ENCODE data around the gene SLC9A3.
"Not testable (repeated sequence)": the region's sequence is repeated elsewhere in the genome, so short reads cannot be mapped to it uniquely, and the experiment has no call there.

SLC9A3 gene

DNA sequence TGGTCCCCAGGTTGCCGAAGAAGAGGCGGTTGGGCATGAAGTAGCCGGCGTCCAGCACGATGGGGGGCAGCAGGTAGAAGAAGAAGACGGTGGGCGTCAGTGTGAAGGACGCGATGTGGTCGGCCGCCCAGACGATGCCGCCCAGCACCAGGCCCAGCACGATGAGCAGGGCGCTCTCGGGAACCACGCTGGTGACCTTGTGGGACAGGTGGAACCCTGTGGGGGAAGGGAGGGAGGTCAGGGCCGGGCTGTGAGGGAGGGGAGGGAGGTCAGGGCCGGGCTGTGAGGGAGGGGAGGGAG, 32.4 kb downstream of the SLC9A3 start:
- Histone ChIP-seq H3K9ac (ENCODE audit: low read length) (no peak overlapping the region), H3K4me3 (ENCODE audit: low read length) (no peak overlapping the region), H3K27ac (ENCODE audit: low read depth, low read length) (no peak overlapping the region), H3K36me3 (ENCODE audit: control insufficient read depth, insufficient read depth, low read length) (no peaks in the 10 kb centered on the region), H3K27me3 (ENCODE audit: control insufficient read depth, insufficient read depth, low read length) (peaks cover 6% of the 10 kb centered on the region), H3K4me1 (ENCODE audit: control insufficient read depth, insufficient read depth, low read length) (no peaks in the 10 kb centered on the region)

GRCh38 chr5:491119-491855, 33.0 kb downstream of the SLC9A3 start:
- peaks cover 6% of the 10 kb centered on the region for H3K27me3 ChIP-seq (ENCODE audit: control insufficient read depth, insufficient read depth, low read length)
- H3K4me1 ChIP-seq (ENCODE audit: control insufficient read depth, insufficient read depth, low read length), result no peaks in the 10 kb centered on the region
- H3K9ac ChIP-seq (ENCODE audit: low read length), result no peak overlapping the region
- no peak overlapping the region for H3K4me3 ChIP-seq (ENCODE audit: low read length)
- H3K27ac ChIP-seq (ENCODE audit: low read depth, low read length), result no peak overlapping the region
- H3K36me3 ChIP-seq (ENCODE audit: control insufficient read depth, insufficient read depth, low read length), result no peaks in the 10 kb centered on the region

DNA sequence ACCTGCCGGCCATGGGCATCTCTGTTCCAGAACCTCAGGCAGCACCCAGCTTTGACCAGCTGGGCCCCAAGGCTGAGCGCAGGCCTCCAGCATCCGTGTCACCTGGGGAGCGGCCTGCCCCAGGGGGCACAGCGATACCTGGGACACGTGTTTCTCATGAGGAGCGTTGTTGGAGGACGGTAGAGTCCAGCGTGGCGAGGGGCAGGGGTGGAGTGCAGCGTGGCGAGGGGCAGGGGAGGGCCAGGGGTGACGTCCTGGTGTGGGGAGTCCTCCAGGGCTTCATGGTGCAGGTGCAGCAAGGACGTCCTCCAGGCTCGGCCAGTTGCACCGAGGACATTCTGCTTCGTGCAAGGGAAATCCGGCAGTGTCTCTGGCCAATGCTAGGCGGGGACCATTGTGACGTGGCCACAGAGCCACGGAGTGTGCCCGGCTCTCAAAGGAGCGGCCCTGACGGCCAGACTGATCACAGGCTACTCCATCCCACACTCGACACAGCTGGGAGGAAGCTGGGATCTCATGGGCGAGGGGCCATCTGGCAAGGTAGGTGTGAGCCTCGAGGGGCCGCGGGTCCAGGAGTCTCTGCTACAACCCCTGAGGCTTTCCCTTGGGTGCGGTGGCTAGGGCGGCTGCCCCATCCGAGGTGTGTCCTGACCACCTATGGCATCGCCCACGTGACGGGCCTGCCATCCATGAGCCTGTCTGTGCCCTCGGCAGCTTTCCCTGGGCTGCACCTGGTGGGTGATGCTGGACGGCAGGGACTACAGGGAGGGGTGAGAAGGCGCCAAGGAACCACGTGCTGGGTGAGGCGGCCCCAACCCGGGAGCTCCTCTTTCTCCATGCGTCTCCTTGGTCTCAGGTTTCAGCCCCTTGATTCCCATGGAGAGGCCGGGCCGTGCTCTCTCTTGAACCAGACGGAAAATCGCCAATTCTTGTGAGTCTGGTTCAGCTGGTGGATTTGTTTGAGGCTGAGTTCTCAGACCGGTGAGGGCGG, 33.8 kb downstream of the SLC9A3 start:
- Histone ChIP-seq H3K27me3 (ENCODE audit: control insufficient read depth, insufficient read depth, low read length) (peaks cover 6% of the 10 kb centered on the region), H3K9ac (ENCODE audit: low read length) (no peak overlapping the region), H3K36me3 (ENCODE audit: control insufficient read depth, insufficient read depth, low read length) (no peaks in the 10 kb centered on the region), H3K4me1 (ENCODE audit: control insufficient read depth, insufficient read depth, low read length) (no peaks in the 10 kb centered on the region), H3K4me3 (ENCODE audit: low read length) (no peak overlapping the region), H3K27ac (ENCODE audit: low read depth, low read length) (no peak overlapping the region)

DNA sequence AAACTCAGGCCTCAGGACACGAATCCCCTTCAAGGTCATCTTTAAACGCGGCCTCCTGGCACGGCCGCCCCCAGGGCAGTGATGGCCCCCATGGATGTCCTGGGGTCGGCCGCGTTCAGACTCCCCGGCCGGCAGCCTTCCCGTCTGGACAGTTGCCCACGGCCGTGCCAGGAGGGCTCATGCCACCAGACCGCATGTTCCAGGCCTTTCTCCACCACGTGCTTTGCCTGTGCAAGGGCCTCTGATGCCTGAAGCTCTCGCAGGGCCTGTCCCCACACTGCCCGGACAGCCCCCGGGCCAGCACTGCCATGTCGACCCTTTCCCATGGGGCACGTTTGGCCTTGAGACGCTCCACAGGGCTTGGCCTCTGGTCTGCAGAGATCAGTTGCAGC, 34.6 kb downstream of the SLC9A3 start:
- no peak overlapping the region for H3K27ac ChIP-seq (ENCODE audit: low read depth, low read length)
- no peaks in the 10 kb centered on the region for H3K4me1 ChIP-seq (ENCODE audit: control insufficient read depth, insufficient read depth, low read length)
- H3K9ac ChIP-seq (ENCODE audit: low read length), result no peak overlapping the region
- no peaks in the 10 kb centered on the region for H3K36me3 ChIP-seq (ENCODE audit: control insufficient read depth, insufficient read depth, low read length)
- H3K27me3 ChIP-seq (ENCODE audit: control insufficient read depth, insufficient read depth, low read length), result peaks cover 6% of the 10 kb centered on the region
- no peak overlapping the region for H3K4me3 ChIP-seq (ENCODE audit: low read length)

GRCh38 chr5:488744-489688, 35.2 kb downstream of the SLC9A3 start:
- H3K27ac ChIP-seq (ENCODE audit: low read depth, low read length), result no peak overlapping the region
- H3K4me1 ChIP-seq (ENCODE audit: control insufficient read depth, insufficient read depth, low read length), result no peaks in the 10 kb centered on the region
- no peak overlapping the region for H3K9ac ChIP-seq (ENCODE audit: low read length)
- H3K4me3 ChIP-seq (ENCODE audit: low read length), result no peak overlapping the region
- H3K27me3 ChIP-seq (ENCODE audit: control insufficient read depth, insufficient read depth, low read length), result peaks cover 6% of the 10 kb centered on the region
- H3K36me3 ChIP-seq (ENCODE audit: control insufficient read depth, insufficient read depth, low read length), result no peaks in the 10 kb centered on the region

- H3K36me3 ChIP-seq (ENCODE audit: control insufficient read depth, insufficient read depth, low read length), result no peaks in the 10 kb centered on the region
- no peak overlapping the region for H3K9ac ChIP-seq (ENCODE audit: low read length)
- H3K27ac ChIP-seq (ENCODE audit: low read depth, low read length), result no peak overlapping the region
- no peaks in the 10 kb centered on the region for H3K4me1 ChIP-seq (ENCODE audit: control insufficient read depth, insufficient read depth, low read length)
- no peak overlapping the region for H3K4me3 ChIP-seq (ENCODE audit: low read length)
- H3K27me3 ChIP-seq (ENCODE audit: control insufficient read depth, insufficient read depth, low read length), result peaks cover 4% of the 10 kb centered on the region
Measured at GRCh38 chr5:488241-488640, 36.0 kb downstream of the SLC9A3 start.

DNA sequence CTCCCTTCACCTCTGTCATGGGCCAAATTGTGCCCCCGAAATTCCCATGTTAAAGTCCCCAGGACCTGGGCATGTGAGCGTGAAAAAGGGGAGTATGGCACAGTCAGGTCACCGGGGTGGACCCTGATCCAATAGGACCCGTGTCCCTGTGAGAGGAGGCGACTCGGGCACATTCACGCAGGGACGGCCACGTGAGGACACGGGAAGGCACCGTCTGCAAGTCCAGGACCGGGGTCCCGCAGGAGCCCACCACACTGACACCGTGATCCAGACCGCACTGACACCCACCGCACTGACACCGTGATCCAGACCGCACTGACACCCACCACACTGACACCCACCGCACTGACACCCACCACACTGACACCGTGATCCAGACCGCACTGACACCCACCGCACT, 37.7 kb downstream of the SLC9A3 start:
- H3K27me3 ChIP-seq (ENCODE audit: control insufficient read depth, insufficient read depth, low read length); H3K4me1 ChIP-seq (ENCODE audit: control insufficient read depth, insufficient read depth, low read length); H3K36me3 ChIP-seq (ENCODE audit: control insufficient read depth, insufficient read depth, low read length); H3K27ac ChIP-seq (ENCODE audit: low read depth, low read length); H3K4me3 ChIP-seq (ENCODE audit: low read length); H3K9ac ChIP-seq (ENCODE audit: low read length): not testable (repeated sequence)

DNA sequence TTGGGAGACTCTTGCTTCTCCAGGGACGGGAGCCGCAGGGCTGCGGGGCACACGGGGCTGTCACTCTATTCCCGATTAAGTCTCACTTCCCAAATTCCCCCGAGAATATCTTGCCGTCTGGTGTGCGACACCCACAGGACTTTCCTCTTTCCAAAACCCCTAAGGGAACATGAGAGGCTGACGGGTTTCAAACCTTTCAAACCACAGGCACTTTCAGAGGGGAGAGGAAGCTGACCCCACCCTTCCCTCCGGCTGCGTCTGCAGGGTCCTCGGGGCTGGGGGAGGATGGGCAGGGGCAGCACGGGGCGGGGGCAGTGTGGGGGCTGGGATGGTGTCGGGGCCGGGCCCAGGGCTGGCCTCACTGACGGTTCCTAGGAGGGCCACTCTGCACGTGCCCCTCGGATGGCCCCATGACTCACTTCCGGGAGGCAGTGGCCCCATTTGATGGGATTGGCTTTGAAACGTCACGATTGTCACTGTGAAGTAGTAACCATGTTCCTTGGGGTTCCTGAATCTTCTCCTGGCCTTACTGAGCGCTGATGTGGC, 38.2 kb downstream of the SLC9A3 start:
- H3K27me3 ChIP-seq (ENCODE audit: control insufficient read depth, insufficient read depth, low read length), result no peaks in the 10 kb centered on the region
- H3K36me3 ChIP-seq (ENCODE audit: control insufficient read depth, insufficient read depth, low read length), result no peaks in the 10 kb centered on the region

GRCh38 chr5:485113-485945, 38.9 kb downstream of the SLC9A3 start:
- Histone ChIP-seq H3K27ac (ENCODE audit: low read depth, low read length) (no peak overlapping the region), H3K27me3 (ENCODE audit: control insufficient read depth, insufficient read depth, low read length) (no peaks in the 10 kb centered on the region), H3K4me1 (ENCODE audit: control insufficient read depth, insufficient read depth, low read length) (no peaks in the 10 kb centered on the region), H3K4me3 (ENCODE audit: low read length) (no peak overlapping the region), H3K36me3 (ENCODE audit: control insufficient read depth, insufficient read depth, low read length) (no peaks in the 10 kb centered on the region), H3K9ac (ENCODE audit: low read length) (no peak overlapping the region)

More for the DNA sequence above, 38.2 kb downstream of the SLC9A3 start:
- Histone ChIP-seq H3K4me1 (ENCODE audit: control insufficient read depth, insufficient read depth, low read length) (no peaks in the 10 kb centered on the region), H3K9ac (ENCODE audit: low read length) (no peak overlapping the region), H3K27ac (ENCODE audit: low read depth, low read length) (no peak overlapping the region), H3K4me3 (ENCODE audit: low read length) (no peak overlapping the region)

DNA sequence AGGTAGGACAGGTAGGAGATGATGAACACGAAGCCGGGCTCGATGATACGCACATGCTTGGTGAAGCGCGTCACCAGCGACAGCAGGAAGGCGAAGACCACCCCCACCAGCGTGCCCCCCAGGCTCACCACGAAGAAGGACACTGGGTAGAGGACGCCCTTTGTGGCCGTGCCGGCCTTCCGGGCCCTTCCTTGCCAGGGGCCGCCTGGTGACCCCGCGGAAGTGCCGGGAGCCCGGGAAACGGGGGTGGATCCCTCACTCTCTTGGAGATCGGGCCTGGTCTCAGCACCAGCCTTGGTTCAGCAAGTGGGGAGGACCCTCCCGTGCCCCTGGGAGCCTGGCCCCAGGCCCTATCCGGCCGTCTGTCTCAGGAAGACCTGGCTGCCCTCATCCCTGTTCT, 39.7 kb downstream of the SLC9A3 start:
- Histone ChIP-seq H3K27me3 (ENCODE audit: control insufficient read depth, insufficient read depth, low read length) (peaks cover 3% of the 10 kb centered on the region), H3K36me3 (ENCODE audit: control insufficient read depth, insufficient read depth, low read length) (no peaks in the 10 kb centered on the region), H3K4me3 (ENCODE audit: low read length) (no peak overlapping the region), H3K9ac (ENCODE audit: low read length) (no peak overlapping the region), H3K4me1 (ENCODE audit: control insufficient read depth, insufficient read depth, low read length) (no peaks in the 10 kb centered on the region), H3K27ac (ENCODE audit: low read depth, low read length) (no peak overlapping the region)

GRCh38 chr5:483434-484140, 40.7 kb downstream of the SLC9A3 start:
- Histone ChIP-seq H3K27me3 (ENCODE audit: control insufficient read depth, insufficient read depth, low read length) (peaks cover 9% of the 10 kb centered on the region), H3K36me3 (ENCODE audit: control insufficient read depth, insufficient read depth, low read length) (no peaks in the 10 kb centered on the region), H3K9ac (ENCODE audit: low read length) (no peak overlapping the region), H3K27ac (ENCODE audit: low read depth, low read length) (no peak overlapping the region), H3K4me3 (ENCODE audit: low read length) (no peak overlapping the region), H3K4me1 (ENCODE audit: control insufficient read depth, insufficient read depth, low read length) (no peaks in the 10 kb centered on the region)
